GM10248 (cell line): Measurements from ENCODE around the gene ZNF521.

Experiments used
- CTCF ChIA-PET: fragments of 300-600 bp; sonication (Branson Sonifier 250); formaldehyde crosslinking; extraction: SDS; loops from one replicate; lab custom pipeline; 2021; ENCODE audit warnings: antibody characterized with exemption; lab: Yijun Ruan, JAX
- POLR2A ChIA-PET: fragments of 350-650 bp; sonication (Branson Sonifier 250); formaldehyde crosslinking; extraction: SDS; loops from one replicate; lab custom pipeline; 2020; ENCODE audit warnings: antibody characterized with exemption; lab: Yijun Ruan, JAX
- DNase-seq: peaks from one replicate; pipeline ENCODE4 v3.0.0; 2012; ENCODE audit errors: extremely low spot score
- CTCF ChIP-seq: IDR thresholded peaks from 2 replicates; pipeline ENCODE4 v1.5.1; 2012; ENCODE audit warnings: mild to moderate bottlenecking, low read depth; ENCODE audit errors: extremely low read depth, missing control alignments, control extremely low read depth

The ZNF521 gene

GRCh38 chr18:25340762-25341161 is 11.2 kb downstream of the ZNF521 start:
- no peak for DNase-seq
- ChIA-PET CTCF (interaction anchor here (2.0 kb wide), 1 partner anchor 15 kb away, joined by 5 read pairs; no protein-coding TSS in a partner anchor), POLR2A (no interaction called here)
- TF ChIP-seq CTCF = no peak

GRCh38 chr18:25335676-25336075 is 16.3 kb downstream of the ZNF521 start:
- ChIA-PET CTCF (no interaction called here), POLR2A (no interaction called here)
- DNase-seq = no peak
- TF ChIP-seq CTCF = no peak

DNA sequence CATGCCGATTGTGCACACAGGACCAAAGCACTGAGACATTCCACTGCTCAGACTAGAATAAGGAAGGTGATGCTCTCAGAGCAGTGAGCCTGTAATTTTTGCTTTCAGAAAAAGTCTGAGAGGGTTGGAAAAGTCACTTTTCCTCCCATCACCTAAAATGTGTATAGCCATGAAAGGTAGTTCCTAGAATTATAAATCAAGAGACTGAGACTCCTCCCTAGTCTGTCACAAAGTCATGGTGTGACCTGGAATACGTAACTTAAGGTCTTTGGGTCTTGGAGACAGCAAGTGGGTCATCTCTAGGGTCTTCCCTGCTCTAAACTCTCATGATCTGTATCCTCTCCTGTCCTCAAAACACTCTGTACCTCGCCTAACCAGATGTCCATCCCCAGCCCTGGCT is 16.9 kb downstream of the ZNF521 start:
- POLR2A ChIA-PET = no interaction called here
- no peak for TF ChIP-seq CTCF
- CTCF ChIA-PET = interaction anchor here (0.8 kb wide), 1 partner anchor 29 kb away, joined by 3 read pairs; no protein-coding TSS in a partner anchor
- no peak for DNase-seq

DNA sequence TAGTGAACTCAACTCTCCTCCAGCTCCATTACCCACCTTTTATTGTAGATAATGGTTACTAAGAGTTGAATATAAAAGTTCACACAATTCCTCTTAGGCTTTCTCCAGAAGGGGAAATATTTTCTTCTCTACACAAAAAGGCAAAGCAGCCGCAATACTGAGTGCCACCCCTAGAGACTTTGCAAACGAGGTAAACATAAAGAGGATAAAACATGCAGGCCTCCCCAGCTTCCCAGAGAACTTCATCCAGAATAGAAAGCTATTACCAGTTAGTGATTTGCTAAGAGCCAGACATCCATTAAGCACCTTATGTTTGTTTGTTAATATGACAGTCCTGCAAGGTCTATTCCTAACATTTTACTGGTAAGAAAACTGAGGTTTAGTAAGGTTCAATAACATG is 17.4 kb downstream of the ZNF521 start:
- POLR2A ChIA-PET = no interaction called here
- TF ChIP-seq CTCF = no peak
- CTCF ChIA-PET = interaction anchor here (0.8 kb wide), 1 partner anchor 29 kb away, joined by 3 read pairs; no protein-coding TSS in a partner anchor
- DNase-seq = no peak

DNA sequence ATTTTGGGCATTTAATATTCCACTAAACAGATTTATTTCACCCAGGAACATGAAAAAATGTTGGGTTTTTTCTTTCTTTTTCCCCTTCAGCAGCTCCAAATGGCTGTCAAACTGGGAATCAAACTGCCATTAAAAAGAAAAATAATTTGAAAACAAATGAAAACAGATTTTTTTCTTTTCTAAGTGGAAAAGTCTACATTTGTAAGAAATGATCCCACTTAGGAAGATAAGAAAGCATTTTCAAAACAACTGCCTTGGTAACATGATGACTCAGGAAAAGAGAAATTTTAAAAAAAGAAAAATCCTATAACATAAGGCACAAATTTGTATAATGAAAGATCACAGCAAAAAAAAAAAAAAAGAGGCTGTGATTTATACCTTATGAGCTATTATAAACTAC is 20.0 kb downstream of the ZNF521 start:
- no peak for DNase-seq
- ChIA-PET POLR2A (no interaction called here), CTCF (interaction anchor here (1.3 kb wide), 1 partner anchor 11 kb away, joined by 3 read pairs; no protein-coding TSS in a partner anchor)
- TF ChIP-seq CTCF = no peak

- ChIA-PET CTCF (interaction anchor here (1.8 kb wide), 1 partner anchor 20 kb away, joined by 5 read pairs; no protein-coding TSS in a partner anchor), POLR2A (no interaction called here)
- no peak for TF ChIP-seq CTCF
- DNase-seq = no peak
These were observed 22.2 kb downstream of the ZNF521 start for GRCh38 chr18:25329783-25330182.
